ENCODE results near the gene CCDC136. TPM values are rescaled to one million over a fixed set of nuclear protein-coding genes. Genes with fewer than 3 reads are reported as not detected.

CCDC136 gene
- total RNA-seq, result 5.8 and 7.6 TPM in 2 replicates

GRCh38 chr7:128791121-128791971 is at the start of gene CCDC136:
Gene CCDC136 (plus strand): TSS chr7:128791968. CDS start chr7:128792412, 444 bp downstream.

GRCh38 chr7:128775744-128776474 is 15.9 kb upstream of the CCDC136 start, which contains the start of gene OPN1SW:
Gene OPN1SW (minus strand): TSS chr7:128775794. CDS start chr7:128775781, 13 bp downstream.

GRCh38 chr7:128830231-128831177 is 38.7 kb downstream of the CCDC136 start, which contains the start of gene FLNC:
Gene FLNC (plus strand): TSS chr7:128830406. CDS start chr7:128830638, 232 bp downstream.

GRCh38 chr7:128862571-128863432 is 71.0 kb downstream of the CCDC136 start, which contains the start of gene ATP6V1F:
Gene ATP6V1F (plus strand): TSS chr7:128862856. CDS start chr7:128862905, 49 bp downstream.

Other genes starting within 250 kb of the CCDC136 start
- 0.92 and 1.6 TPM in 2 replicates for gene GARIN1A, start 119.7 kb upstream of the CCDC136 start, total RNA-seq
- gene CALU, start 52.6 kb upstream of the CCDC136 start, total RNA-seq, result 1,477 and 1,624 TPM in 2 replicates
- gene OPN1SW, start 16.2 kb upstream of the CCDC136 start, total RNA-seq, result not detected in 2 replicates
- gene FLNC, start 38.4 kb downstream of the CCDC136 start, total RNA-seq, result 104 and 110 TPM in 2 replicates
- gene ATP6V1F, start 70.9 kb downstream of the CCDC136 start, total RNA-seq, result 83.3 and 92.7 TPM in 2 replicates
- under 0.01 TPM in 1 of 2 replicates, not detected in the other for gene KCP, start 118.7 kb downstream of the CCDC136 start, total RNA-seq
- gene IRF5, start 146.0 kb downstream of the CCDC136 start, total RNA-seq, result under 0.01 TPM in 1 of 2 replicates, not detected in the other

Measured in aortic smooth muscle cell (primary cell).